ENCODE results near the gene BCL2L12. TPM values are rescaled to one million over a fixed set of nuclear protein-coding genes. Genes with fewer than 3 reads are reported as not detected.

Gene BCL2L12
- total and polyA plus RNA-seq, 2 of the 13 experiments (the other 11 are each of a cell fraction or from before 2014, with no cell fraction given): 26.8 to 40.8 TPM

DNA sequence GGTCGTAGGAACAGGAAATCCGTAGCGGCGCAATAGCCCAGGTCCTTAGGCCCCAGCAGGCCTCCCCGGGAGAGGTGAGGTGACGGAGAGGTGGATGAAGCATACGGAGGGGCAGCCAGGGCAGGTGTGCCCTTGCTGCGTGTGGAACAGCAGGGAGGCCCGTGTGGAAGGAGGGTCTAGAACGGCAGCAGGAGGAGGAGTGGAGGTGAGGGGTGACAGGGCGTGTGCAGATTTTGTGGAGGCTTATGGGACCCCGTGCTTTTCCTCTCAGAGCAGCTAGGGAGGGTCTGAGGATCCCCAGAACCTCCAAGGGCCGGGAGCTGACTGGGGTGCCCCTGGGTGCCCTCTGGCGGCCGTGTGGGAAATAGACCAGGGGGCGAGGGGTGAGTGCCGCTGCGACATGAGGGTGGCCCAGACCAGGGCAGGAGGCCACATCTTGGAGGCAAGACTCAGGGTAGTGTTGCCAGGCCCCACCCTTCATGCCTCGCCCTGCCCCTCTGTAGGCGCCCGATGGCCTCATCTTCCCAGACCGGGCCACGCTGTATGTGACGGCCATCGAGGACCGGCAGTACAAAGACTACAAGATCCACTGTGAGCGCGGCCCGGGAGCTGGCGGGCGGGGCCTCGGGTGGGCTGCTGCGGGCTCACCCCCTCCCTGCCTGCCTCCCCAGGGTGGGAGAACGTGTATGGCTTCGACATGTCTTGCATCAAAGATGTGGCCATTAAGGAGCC lies 18.7 kb downstream of the BCL2L12 start (continued):
- TF ChIP-seq, protein P1, sequence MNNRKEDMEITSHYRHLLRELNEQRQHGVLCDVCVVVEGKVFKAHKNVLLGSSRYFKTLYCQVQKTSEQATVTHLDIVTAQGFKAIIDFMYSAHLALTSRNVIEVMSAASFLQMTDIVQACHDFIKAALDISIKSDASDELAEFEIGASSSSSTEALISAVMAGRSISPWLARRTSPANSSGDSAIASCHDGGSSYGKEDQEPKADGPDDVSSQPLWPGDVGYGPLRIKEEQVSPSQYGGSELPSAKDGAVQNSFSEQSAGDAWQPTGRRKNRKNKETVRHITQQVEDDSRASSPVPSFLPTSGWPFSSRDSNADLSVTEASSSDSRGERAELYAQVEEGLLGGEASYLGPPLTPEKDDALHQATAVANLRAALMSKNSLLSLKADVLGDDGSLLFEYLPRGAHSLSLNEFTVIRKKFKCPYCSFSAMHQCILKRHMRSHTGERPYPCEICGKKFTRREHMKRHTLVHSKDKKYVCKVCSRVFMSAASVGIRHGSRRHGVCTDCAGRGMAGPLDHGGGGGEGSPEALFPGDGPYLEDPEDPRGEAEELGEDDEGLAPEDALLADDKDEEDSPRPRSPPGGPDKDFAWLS (CRISPR knock-in tag; IDR thresholded peaks at IDR 0.05; ENCODE audit: borderline replicate concordance): no peak
- TF ChIP-seq ZSCAN9 (CRISPR knock-in tag; IDR thresholded peaks at IDR 0.05; ENCODE audit: borderline replicate concordance) (no peak), MED13 (CRISPR knock-in tag; IDR thresholded peaks at IDR 0.05) (no peak), XRCC5 (optimal IDR thresholded peaks at IDR 0.05; ENCODE audit: low read length) (peak; percentile 65), PRPF4 (IDR thresholded peaks at IDR 0.05; ENCODE audit: low read depth, low read length, poor library complexity, severe bottlenecking) (no peak), ZNF563 (CRISPR knock-in tag; IDR thresholded peaks at IDR 0.05) (no peak), GTF2F1 (IDR thresholded peaks at IDR 0.05; ENCODE audit: low read length) (no peak), POLR2A (IDR thresholded peaks at IDR 0.05; ENCODE audit: insufficient read depth in 1 of 2, low read depth in 2 of 2, low read length in 2 of 2) (peak; percentile 25 to 41; a peak in 3 of 4 replicates), AGO2 (optimal IDR thresholded peaks at IDR 0.05; ENCODE audit: low read depth, low read length) (peak; percentile 91), TAF15 (IDR thresholded peaks at IDR 0.05; ENCODE audit: low read depth, low read length, poor library complexity, severe bottlenecking) (peak; percentile 43)
- TF ChIP-seq, protein P2, sequence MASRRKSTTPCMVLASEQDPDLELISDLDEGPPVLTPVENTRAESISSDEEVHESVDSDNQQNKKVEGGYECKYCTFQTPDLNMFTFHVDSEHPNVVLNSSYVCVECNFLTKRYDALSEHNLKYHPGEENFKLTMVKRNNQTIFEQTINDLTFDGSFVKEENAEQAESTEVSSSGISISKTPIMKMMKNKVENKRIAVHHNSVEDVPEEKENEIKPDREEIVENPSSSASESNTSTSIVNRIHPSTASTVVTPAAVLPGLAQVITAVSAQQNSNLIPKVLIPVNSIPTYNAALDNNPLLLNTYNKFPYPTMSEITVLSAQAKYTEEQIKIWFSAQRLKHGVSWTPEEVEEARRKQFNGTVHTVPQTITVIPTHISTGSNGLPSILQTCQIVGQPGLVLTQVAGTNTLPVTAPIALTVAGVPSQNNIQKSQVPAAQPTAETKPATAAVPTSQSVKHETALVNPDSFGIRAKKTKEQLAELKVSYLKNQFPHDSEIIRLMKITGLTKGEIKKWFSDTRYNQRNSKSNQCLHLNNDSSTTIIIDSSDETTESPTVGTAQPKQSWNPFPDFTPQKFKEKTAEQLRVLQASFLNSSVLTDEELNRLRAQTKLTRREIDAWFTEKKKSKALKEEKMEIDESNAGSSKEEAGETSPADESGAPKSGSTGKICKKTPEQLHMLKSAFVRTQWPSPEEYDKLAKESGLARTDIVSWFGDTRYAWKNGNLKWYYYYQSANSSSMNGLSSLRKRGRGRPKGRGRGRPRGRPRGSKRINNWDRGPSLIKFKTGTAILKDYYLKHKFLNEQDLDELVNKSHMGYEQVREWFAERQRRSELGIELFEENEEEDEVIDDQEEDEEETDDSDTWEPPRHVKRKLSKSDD (CRISPR knock-in tag; IDR thresholded peaks at IDR 0.05; ENCODE audit: low read depth): no peak
- TF ChIP-seq, protein P3, sequence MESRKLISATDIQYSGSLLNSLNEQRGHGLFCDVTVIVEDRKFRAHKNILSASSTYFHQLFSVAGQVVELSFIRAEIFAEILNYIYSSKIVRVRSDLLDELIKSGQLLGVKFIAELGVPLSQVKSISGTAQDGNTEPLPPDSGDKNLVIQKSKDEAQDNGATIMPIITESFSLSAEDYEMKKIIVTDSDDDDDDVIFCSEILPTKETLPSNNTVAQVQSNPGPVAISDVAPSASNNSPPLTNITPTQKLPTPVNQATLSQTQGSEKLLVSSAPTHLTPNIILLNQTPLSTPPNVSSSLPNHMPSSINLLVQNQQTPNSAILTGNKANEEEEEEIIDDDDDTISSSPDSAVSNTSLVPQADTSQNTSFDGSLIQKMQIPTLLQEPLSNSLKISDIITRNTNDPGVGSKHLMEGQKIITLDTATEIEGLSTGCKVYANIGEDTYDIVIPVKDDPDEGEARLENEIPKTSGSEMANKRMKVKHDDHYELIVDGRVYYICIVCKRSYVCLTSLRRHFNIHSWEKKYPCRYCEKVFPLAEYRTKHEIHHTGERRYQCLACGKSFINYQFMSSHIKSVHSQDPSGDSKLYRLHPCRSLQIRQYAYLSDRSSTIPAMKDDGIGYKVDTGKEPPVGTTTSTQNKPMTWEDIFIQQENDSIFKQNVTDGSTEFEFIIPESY (CRISPR knock-in tag; IDR thresholded peaks at IDR 0.05): peak; percentile 30; the same call in 1 of the 2 replicates
- TF ChIP-seq, protein P4, sequence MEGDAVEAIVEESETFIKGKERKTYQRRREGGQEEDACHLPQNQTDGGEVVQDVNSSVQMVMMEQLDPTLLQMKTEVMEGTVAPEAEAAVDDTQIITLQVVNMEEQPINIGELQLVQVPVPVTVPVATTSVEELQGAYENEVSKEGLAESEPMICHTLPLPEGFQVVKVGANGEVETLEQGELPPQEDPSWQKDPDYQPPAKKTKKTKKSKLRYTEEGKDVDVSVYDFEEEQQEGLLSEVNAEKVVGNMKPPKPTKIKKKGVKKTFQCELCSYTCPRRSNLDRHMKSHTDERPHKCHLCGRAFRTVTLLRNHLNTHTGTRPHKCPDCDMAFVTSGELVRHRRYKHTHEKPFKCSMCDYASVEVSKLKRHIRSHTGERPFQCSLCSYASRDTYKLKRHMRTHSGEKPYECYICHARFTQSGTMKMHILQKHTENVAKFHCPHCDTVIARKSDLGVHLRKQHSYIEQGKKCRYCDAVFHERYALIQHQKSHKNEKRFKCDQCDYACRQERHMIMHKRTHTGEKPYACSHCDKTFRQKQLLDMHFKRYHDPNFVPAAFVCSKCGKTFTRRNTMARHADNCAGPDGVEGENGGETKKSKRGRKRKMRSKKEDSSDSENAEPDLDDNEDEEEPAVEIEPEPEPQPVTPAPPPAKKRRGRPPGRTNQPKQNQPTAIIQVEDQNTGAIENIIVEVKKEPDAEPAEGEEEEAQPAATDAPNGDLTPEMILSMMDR (CRISPR knock-in tag; IDR thresholded peaks at IDR 0.05): peak; percentile 57

Measured in HepG2 (cell line).